Jurkat, Clone E6-1 (cell line): ENCODE measurements around the gene PIBF1. TPM values are rescaled to one million over a fixed set of nuclear protein-coding genes. Genes with fewer than 3 reads are reported as not detected.
A peak's percentile ranks its signal among the peaks of the same experiment; 100 is the strongest.
"Not testable (repeated sequence)": the region's sequence is repeated elsewhere in the genome, so short reads cannot be mapped to it uniquely, and the experiment has no call there.

ENCODE experiments used
- DNase-seq: peaks from one replicate; pipeline ENCODE4 v3.0.0-alpha.2; 2011; ENCODE audit warnings: low read depth, low spot score
- H3K4me3 ChIP-seq: 2 replicates; pipeline ENCODE4 v1.5.1; 2011; ENCODE audit warnings: mild to moderate bottlenecking, low read length, control low read depth, moderate library complexity
- polyA plus RNA-seq: library from polyadenylated mRNA; unstranded; fragments of >200 nt; gene quantifications from one replicate; pipeline ENCODE4 v1.2.1, GENCODE V29; 2012; ENCODE audit warnings: missing spikeins; ENCODE audit not compliant: insufficient read length, insufficient read depth

The PIBF1 gene
- polyA plus RNA-seq = 14.2 TPM

DNA sequence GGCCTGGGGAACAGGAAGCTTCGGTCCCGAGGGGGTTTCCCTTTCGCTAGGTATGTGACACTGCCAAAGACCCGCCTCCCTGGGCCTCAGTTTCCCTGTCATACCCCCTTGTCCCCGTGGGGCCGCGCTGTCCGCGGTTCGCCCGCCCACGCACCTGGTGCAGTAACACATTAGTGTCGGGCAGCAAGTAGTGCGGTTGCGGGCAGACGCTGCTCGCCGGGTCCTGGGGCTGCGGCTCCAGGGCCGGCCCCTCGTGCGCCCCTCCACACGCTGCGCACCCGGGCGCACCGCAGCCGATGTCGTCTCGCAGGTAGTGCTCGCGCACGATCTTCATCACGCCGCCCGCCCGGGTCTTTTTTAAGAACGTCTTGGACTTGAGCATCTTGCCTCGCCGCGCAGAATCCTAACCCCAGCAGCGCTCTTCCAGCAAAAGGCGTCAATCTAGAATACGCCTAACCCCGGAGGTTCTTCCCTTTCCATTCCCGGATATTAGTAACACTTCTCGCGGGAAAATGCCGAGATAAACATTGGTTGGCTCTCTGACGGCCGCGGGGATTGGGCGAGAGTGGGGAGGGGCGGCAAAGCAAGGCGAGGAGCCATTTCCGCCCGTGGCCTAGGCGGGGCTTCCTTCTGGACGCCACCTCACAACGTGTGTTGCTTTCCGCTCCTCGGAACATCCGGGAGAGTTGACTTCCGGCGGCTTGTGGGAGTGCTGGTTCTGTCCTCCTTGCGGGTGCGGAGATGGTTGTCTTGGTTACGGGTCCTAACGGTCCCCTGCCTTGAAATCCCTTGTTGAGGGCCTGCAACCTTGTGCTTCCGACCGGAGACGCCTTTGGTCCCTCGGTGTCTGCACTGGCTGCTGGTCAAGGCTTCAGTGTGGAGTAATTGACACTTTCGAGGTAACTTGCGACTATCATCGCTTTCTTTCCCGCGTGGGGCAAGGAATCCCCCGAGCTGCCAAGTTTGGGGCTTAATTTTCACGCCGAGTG, at the start of gene PIBF1, which contains the start of gene DIS3:
TSS of gene PIBF1 (plus strand) at position 683 of the 989 bp plus-strand sequence. CDS start 1,337 bp downstream, outside the sequence.
TSS of gene DIS3 (minus strand) at position 450 of the 989 bp plus-strand sequence. CDS start at position 382, 68 bp downstream.
- peak; percentile 96 for DNase-seq
- peak within 1 kb of the TSS; percentile 82 for H3K4me3 ChIP-seq

GRCh38 chr13:72737033-72737432, 44.9 kb upstream of the PIBF1 start:
- H3K4me3 ChIP-seq = no peak overlapping the region
- DNase-seq = no peak

- H3K4me3 ChIP-seq = no peak overlapping the region
Measured at GRCh38 chr13:72740015-72740414, 41.9 kb upstream of the PIBF1 start.

DNA sequence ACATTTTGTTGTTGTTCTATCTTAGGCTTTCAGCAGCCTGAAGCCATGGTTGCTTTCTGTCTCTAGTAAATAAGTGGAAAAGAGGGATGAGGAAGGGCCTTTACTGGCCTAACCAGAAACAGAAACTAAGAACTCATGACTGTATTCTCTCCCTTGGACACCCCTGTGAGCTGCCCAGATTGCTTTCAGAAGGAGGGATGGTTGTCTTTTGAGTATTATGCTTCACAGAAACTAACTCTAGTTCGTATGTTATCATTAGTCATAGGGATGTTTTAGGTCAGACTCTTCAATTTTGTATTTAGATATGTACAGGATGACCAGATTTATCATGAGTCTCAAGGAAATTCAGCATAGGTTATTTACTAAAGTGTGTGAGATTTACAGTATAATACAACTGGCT, 36.7 kb upstream of the PIBF1 start:
- DNase-seq = no peak

More at GRCh38 chr13:72740015-72740414, 41.9 kb upstream of the PIBF1 start:
- DNase-seq = no peak

DNA sequence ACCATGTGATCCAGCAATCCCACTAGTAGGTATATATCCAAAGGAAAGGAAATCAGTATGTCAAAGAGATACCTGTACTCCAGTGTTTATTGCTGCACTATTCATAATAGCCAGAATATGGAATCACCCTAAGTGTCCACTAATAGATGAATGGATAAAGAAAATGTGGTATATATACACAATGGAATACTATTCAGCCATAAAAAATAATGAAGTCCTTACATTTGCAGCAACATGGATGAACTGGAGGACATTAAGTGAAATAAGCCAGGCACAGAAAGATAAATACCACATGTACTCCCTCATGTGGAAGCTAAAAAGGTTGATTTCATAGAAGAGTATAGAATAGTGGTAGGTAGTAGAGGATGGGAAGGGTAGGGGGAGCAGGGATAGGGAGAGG, 30.7 kb upstream of the PIBF1 start:
- DNase-seq = no peak

More for the DNA sequence above, 36.7 kb upstream of the PIBF1 start:
- no peak overlapping the region for H3K4me3 ChIP-seq

GRCh38 chr13:72754111-72754510, 27.8 kb upstream of the PIBF1 start:
- no peak overlapping the region for H3K4me3 ChIP-seq
- no peak for DNase-seq

More for the DNA sequence above, 30.7 kb upstream of the PIBF1 start:
- H3K4me3 ChIP-seq = no peak overlapping the region

GRCh38 chr13:72757792-72758535, 24.0 kb upstream of the PIBF1 start:
- DNase-seq = no peak
- no peak overlapping the region for H3K4me3 ChIP-seq

GRCh38 chr13:72760189-72760588, 21.7 kb upstream of the PIBF1 start:
- H3K4me3 ChIP-seq = no peak overlapping the region
- no peak for DNase-seq

DNA sequence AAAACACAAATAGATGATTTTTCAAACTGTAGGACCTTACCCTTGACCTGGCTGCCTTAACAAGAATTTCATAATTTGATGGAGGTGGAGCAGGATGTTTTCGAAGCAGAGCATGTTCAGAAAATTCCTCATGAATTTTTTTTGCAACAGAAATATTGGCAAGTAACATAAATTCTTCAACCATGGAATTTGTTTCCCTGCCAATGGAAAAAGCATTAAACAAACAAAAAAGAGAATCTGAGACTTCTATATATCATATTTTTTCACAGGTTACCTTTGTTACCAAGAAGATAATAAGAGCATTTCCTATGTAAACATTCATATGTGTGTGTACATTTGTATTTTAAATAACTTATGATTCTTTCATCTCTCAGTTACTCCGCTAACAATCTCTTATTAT, 18.5 kb upstream of the PIBF1 start:
- DNase-seq = no peak
- no peak overlapping the region for H3K4me3 ChIP-seq

GRCh38 chr13:72774019-72774418, 7.9 kb upstream of the PIBF1 start:
- H3K4me3 ChIP-seq = no peak overlapping the region

GRCh38 chr13:72782717-72783116, 784 bp downstream of the PIBF1 start:
- H3K4me3 ChIP-seq = peak overlapping the region; percentile 82
- no peak for DNase-seq

More at GRCh38 chr13:72774019-72774418, 7.9 kb upstream of the PIBF1 start:
- DNase-seq = no peak

DNA sequence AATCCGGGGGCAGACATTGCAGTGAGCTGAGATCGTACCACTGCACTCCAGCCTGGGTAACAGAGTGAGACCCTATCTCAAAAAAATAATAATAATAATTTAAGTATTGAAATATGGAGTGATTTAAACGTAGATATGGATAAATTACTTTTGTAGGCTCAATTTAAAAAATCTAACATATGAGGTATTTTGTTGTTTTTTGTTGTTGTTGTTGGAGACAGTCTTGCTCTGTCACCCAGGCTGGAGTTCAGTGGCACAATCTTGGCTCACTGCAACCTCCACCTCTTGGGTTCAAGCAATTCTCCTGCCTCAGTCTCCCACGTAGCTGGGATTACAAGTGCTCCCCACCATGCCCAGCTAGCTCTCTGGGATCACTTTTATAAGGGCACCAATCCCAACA, 2.7 kb downstream of the PIBF1 start:
- not testable (repeated sequence) for H3K4me3 ChIP-seq, DNase-seq

- no peak for DNase-seq
- H3K4me3 ChIP-seq = no peak overlapping the region
Measured at GRCh38 chr13:72788831-72789230, 6.9 kb downstream of the PIBF1 start.

DNA sequence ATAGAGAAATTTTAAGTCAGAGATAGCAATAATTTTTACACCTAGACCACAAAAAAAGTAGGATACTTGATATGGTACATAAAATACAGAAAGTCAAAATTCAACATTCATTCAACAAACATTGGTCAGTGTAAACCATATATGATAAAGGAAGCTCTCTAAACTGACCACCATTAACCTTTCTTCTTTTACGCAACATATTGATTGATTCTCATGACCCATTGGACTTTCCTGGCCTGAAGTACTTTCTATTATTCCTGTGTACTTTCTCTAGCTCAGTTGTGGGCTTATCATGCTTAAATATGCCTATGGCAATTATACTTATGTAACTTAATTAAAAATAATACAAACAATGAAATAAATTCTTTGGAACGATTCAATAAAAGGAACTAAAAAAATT, 10.7 kb downstream of the PIBF1 start:
- H3K4me3 ChIP-seq = no peak overlapping the region
- DNase-seq = no peak

- DNase-seq = no peak
- H3K4me3 ChIP-seq = no peak overlapping the region
Measured at GRCh38 chr13:72798817-72799216, 16.9 kb downstream of the PIBF1 start.

DNA sequence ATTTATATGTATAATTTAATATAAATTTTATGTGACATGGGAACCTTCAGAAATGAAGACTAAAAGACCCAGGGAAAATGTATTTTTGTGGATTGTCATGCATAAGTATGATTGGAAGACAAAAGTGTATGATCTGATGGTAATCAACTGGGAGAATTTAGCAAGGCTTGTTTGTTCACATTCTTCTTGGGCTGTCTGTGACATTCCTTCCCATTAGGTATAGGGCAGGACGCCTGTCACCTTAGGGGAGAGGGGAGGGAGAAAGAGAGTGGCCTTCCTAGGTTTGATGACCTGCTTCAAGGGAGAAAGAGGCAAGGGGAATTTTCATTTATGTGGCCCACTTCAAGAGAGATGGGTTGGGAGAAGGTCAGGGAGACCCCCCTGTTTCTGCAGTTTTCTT, 22.4 kb downstream of the PIBF1 start:
- DNase-seq = no peak
- H3K4me3 ChIP-seq = no peak overlapping the region

DNA sequence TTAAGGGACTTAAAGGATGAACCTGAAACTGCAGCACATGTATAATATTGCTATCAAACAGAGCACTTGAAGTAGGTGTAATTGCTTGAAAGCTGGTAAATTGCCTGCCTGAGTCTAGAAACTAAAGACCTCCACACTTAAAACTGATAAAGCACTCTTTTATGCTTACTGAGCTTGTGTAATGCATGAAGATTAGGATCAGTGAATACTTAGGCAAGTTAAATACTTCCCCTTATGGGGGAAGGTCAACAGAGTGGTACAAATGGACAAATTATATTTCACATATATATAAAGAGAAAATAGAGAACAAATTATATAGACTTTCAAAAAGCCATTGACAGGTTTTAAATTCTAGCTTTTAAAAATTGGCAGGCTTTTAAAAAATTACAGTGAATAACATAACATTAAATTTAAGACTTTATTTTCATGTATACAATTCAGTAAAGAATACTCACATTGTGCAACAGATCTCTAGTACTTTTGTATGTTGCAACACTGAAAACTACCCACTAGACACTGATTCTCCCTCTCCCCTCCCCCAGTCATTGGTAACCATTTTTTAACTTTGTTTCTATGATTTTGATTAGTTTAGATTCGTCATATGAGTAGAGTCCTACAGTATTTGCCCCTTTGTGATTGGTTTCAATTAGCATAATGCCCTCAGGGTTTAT, 23.9 kb downstream of the PIBF1 start:
- no peak for DNase-seq
- no peak overlapping the region for H3K4me3 ChIP-seq

DNA sequence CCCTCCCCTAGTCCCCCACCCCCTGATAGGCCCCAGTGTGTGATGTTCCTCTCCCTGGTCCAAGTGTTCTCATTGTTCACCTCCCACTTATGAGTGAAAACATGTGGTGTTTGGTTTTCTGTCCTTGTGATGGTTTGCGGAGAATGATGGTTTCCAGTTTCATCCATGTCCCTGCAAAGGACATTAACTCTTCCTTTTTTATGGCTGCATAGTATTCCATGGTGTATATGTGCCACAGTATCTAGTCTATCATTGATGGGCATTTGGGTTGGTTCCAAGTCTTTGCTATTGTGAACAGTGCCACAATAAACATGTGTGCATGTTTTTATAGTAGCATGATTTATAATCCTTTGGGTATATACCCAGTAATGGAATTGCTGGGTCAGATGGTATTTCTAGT, 24.6 kb downstream of the PIBF1 start:
- DNase-seq, H3K4me3 ChIP-seq: not testable (repeated sequence)

- DNase-seq = peak; percentile 14
- no peak overlapping the region for H3K4me3 ChIP-seq
Measured at GRCh38 chr13:72808917-72809500, 27.1 kb downstream of the PIBF1 start.
